Mesenchymal stem cell (in vitro differentiated cells and primary cell): Measurements from ENCODE around the gene SLC25A20.

Experiments used
- DNase-seq: peaks from one replicate; pipeline ENCODE4 v3.0.0-alpha.2; 2013
- H2AFZ ChIP-seq: one replicate; pipeline ENCODE4 v1.6.1; 2013; ENCODE audit warnings: low read depth, mild to moderate bottlenecking, control low read depth, inconsistent platforms, low read length, moderate library complexity
- H2AK5ac ChIP-seq: 2 replicates; pipeline ENCODE4 v1.6.1; 2013; ENCODE audit warnings: low read length, moderate library complexity, mild to moderate bottlenecking, inconsistent platforms; ENCODE audit not compliant: severe bottlenecking
- H2BK120ac ChIP-seq: one replicate; pipeline ENCODE4 v1.6.1; 2013; ENCODE audit warnings: low read depth, mild to moderate bottlenecking, inconsistent platforms, low read length, moderate library complexity
- H2BK12ac ChIP-seq, 2 experiments: one replicate each; pipeline ENCODE4 v1.6.1; 2013; ENCODE audit warnings: inconsistent platforms in 2 of 2, low read length in 2 of 2, mild to moderate bottlenecking in 2 of 2, moderate library complexity in 2 of 2, control low read depth in 1 of 2
- H2BK15ac ChIP-seq: one replicate; pipeline ENCODE4 v1.6.1; 2013; ENCODE audit warnings: mild to moderate bottlenecking, low read depth, inconsistent platforms; ENCODE audit not compliant: poor library complexity, severe bottlenecking
- H2BK5ac ChIP-seq: 2 replicates; pipeline ENCODE4 v1.6.1; 2013; ENCODE audit warnings: low read depth, mild to moderate bottlenecking, low read length, control low read depth, inconsistent platforms; ENCODE audit not compliant: poor library complexity, severe bottlenecking
- H3K14ac ChIP-seq, 2 experiments: one replicate each; pipeline ENCODE4 v1.6.1; 2013; ENCODE audit warnings: inconsistent platforms in 2 of 2, low read length in 2 of 2, control low read depth in 1 of 2, mild to moderate bottlenecking in 1 of 2, moderate library complexity in 1 of 2
- H3K18ac ChIP-seq, 2 experiments: one replicate each; pipeline ENCODE4 v1.6.1; 2013; ENCODE audit warnings: inconsistent platforms in 2 of 2, low read length in 2 of 2, control low read depth in 1 of 2, low read depth in 1 of 2, mild to moderate bottlenecking in 1 of 2
- H3K23ac ChIP-seq, 2 experiments: one replicate each; pipeline ENCODE4 v1.6.1; 2013; ENCODE audit warnings: inconsistent platforms in 2 of 2, low read length in 2 of 2, mild to moderate bottlenecking in 2 of 2, moderate library complexity in 2 of 2, control low read depth in 1 of 2
- H3K27ac ChIP-seq: 2 replicates; pipeline ENCODE4 v1.5.1; 2013; ENCODE audit warnings: mild to moderate bottlenecking, moderate library complexity, low read length, control low read depth, inconsistent platforms; ENCODE audit not compliant: poor library complexity, severe bottlenecking
- H3K27me3 ChIP-seq, 2 experiments: 2 replicates each; pipeline versions ENCODE4 v1.6.1 to v1.7.0; 2013; ENCODE audit warnings: low read length in 2 of 2, mild to moderate bottlenecking in 2 of 2, moderate library complexity in 2 of 2, control low read depth in 1 of 2, inconsistent platforms in 1 of 2; ENCODE audit not compliant: control insufficient read depth in 1 of 2, insufficient read depth in 1 of 2
- H3K36me3 ChIP-seq, 2 experiments: 2 replicates each; pipeline versions ENCODE4 v1.6.1 to v1.7.0; 2013; ENCODE audit warnings: low read length in 2 of 2, control low read depth in 1 of 2, inconsistent platforms in 1 of 2, low read depth in 1 of 2, mild to moderate bottlenecking in 1 of 2; ENCODE audit not compliant: insufficient read depth in 2 of 2, control insufficient read depth in 1 of 2
- H3K4ac ChIP-seq, 2 experiments: one replicate each; pipeline ENCODE4 v1.6.1; 2013; ENCODE audit warnings: inconsistent platforms in 2 of 2, low read length in 2 of 2, mild to moderate bottlenecking in 2 of 2, moderate library complexity in 2 of 2, control low read depth in 1 of 2, low read depth in 1 of 2
- H3K4me1 ChIP-seq: 2 replicates; pipeline ENCODE4 v1.6.1; 2013; ENCODE audit warnings: low read depth, low read length, control low read depth; ENCODE audit not compliant: control insufficient read depth, insufficient read depth
- H3K4me2 ChIP-seq: 2 replicates; pipeline ENCODE4 v1.6.1; 2013; ENCODE audit warnings: low read length, mild to moderate bottlenecking, inconsistent platforms; ENCODE audit not compliant: poor library complexity, severe bottlenecking
- H3K4me3 ChIP-seq, 2 experiments: 2 replicates each; pipeline versions ENCODE4 v1.5.1 to v1.7.0; 2013; ENCODE audit warnings: low read length in 2 of 2, mild to moderate bottlenecking in 2 of 2, control low read depth in 1 of 2, low read depth in 1 of 2; ENCODE audit not compliant: insufficient read depth in 1 of 2
- H3K79me1 ChIP-seq: replicated peaks from 2 replicates; pipeline ENCODE4 v1.6.1; 2013; ENCODE audit warnings: mild to moderate bottlenecking, control low read depth, low read length, inconsistent platforms; ENCODE audit not compliant: poor library complexity, severe bottlenecking
- H3K9ac ChIP-seq: 2 replicates; pipeline ENCODE4 v1.7.0; 2013; ENCODE audit warnings: mild to moderate bottlenecking, low read length, moderate library complexity
- H3K9me3 ChIP-seq: 2 replicates; pipeline ENCODE4 v1.7.0; 2013; ENCODE audit warnings: mild to moderate bottlenecking, low read length; ENCODE audit not compliant: control insufficient read depth
- H4K8ac ChIP-seq: one replicate; pipeline ENCODE4 v1.6.1; 2013; ENCODE audit warnings: inconsistent platforms, mild to moderate bottlenecking, low read length, moderate library complexity
- H4K91ac ChIP-seq: one replicate; pipeline ENCODE4 v1.6.1; 2013; ENCODE audit warnings: mild to moderate bottlenecking, low read length, inconsistent platforms
- WGBS: methylation state at CpG from one replicate; pipeline ENCODE4 v1.1.7; 2013; ENCODE audit warnings: mixed read lengths; 5-methylcytosine and 5-hydroxymethylcytosine counted together

The SLC25A20 gene

GRCh38 chr3:48877671-48878070, 21.0 kb downstream of the SLC25A20 start:
- Histone ChIP-seq H4K8ac (no peak overlapping the region), H3K79me1 (peaks cover 5% of the 10 kb centered on the region), H2BK120ac (no peak overlapping the region), H2BK5ac (no peak overlapping the region), H3K23ac (no peak overlapping the region), H2BK15ac (no peak overlapping the region), H3K14ac (no peak overlapping the region), H2BK12ac (no peak overlapping the region), H3K9ac (no peak overlapping the region), H3K18ac (no peak overlapping the region), H3K4me2 (no peak overlapping the region), H3K36me3 (peaks cover 4 to 18% of the 10 kb centered on the region in 2 experiments), H3K27me3 (no peaks in the 10 kb centered on the region), H3K4me3 (no peak overlapping the region), H3K4me1 (no peaks in the 10 kb centered on the region), H2AFZ (no peak overlapping the region), H3K27ac (no peak overlapping the region), H2AK5ac (no peak overlapping the region), H3K9me3 (no peaks in the 10 kb centered on the region), H4K91ac (no peak overlapping the region), H3K4ac (no peak overlapping the region)
- WGBS = 92% methylated on average over 8 of the region's 8 CpGs
- DNase-seq = no peak

DNA sequence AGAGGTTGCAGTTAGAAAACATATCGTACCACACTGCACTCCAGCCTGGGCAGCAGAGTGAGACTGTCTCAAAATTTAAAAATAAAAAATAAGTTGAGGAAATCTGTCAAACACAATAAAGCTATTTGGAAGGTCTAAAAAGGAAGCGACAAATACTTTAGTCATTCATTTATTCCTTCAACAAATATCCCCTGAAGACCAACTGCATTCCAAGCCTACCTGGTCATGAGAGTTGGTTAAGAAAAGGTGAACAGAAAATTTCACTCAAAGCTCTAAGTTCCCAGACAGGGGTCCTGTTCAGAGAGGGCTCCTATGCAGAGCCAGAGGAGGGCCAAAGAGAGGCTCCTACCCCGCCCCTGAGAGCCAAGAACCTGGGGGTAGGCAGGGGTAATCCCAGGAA, 35.6 kb downstream of the SLC25A20 start:
- Histone ChIP-seq H2AK5ac (no peak overlapping the region), H3K9ac (no peak overlapping the region), H3K27ac (no peak overlapping the region), H3K4me2 (no peak overlapping the region), H3K18ac (no peak overlapping the region), H4K8ac (no peak overlapping the region), H2BK15ac (no peak overlapping the region), H2BK12ac (no peak overlapping the region), H4K91ac (no peak overlapping the region), H3K4me1 (no peaks in the 10 kb centered on the region), H3K27me3 (no peaks in the 10 kb centered on the region), H3K9me3 (no peaks in the 10 kb centered on the region), H3K4me3 (no peak overlapping the region), H3K4ac (no peak overlapping the region), H3K79me1 (no peaks in the 10 kb centered on the region), H3K23ac (no peak overlapping the region), H2AFZ (no peak overlapping the region), H3K14ac (no peak overlapping the region), H2BK120ac (no peak overlapping the region), H2BK5ac (no peak overlapping the region), H3K36me3 (peaks cover 17 to 20% of the 10 kb centered on the region in 2 experiments)
- DNase-seq = no peak
- 59% methylated on average over 2 of the region's 3 CpGs for WGBS

DNA sequence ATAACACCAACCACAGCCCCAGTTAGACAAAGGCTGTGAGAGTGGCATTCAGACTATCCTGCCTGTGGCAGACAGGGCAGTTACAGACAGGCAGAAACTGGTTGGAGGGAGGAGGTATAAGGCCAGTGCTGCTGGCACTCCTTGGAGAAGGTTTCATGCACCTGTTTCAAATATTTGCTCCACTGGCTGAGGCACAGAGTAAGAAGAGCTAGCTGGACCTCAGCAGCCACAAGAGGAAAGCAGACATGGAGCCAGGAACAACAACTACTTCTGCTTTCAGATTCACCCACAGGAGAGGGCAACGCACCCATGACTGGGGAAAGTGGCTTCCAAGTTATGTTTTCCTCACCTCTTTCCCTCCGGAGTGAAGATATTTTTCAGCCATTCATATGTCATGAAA, 39.5 kb downstream of the SLC25A20 start:
- WGBS = 100% methylated on average over 2 of the region's 2 CpGs
- no peak overlapping the region for H3K9ac ChIP-seq
- no peak overlapping the region for H4K91ac ChIP-seq
- DNase-seq = no peak
- H2AFZ ChIP-seq = no peak overlapping the region
- H2BK120ac ChIP-seq = no peak overlapping the region
- H2BK12ac ChIP-seq = no peak overlapping the region
- H3K79me1 ChIP-seq = no peaks in the 10 kb centered on the region
- no peaks in the 10 kb centered on the region for H3K4me1 ChIP-seq
- no peak overlapping the region for H3K4me2 ChIP-seq
- no peak overlapping the region for H3K14ac ChIP-seq
- H2BK15ac ChIP-seq = no peak overlapping the region
- no peak overlapping the region for H3K18ac ChIP-seq
- H2BK5ac ChIP-seq = no peak overlapping the region
- H3K27ac ChIP-seq = no peak overlapping the region
- H4K8ac ChIP-seq = no peak overlapping the region
- peaks cover 18 to 31% of the 10 kb centered on the region in 2 experiments for H3K36me3 ChIP-seq
- H3K4ac ChIP-seq = no peak overlapping the region
- H3K9me3 ChIP-seq = no peaks in the 10 kb centered on the region
- no peak overlapping the region for H3K23ac ChIP-seq
- no peak overlapping the region for H2AK5ac ChIP-seq
- H3K27me3 ChIP-seq = no peaks in the 10 kb centered on the region
- no peak overlapping the region for H3K4me3 ChIP-seq

- Histone ChIP-seq H3K27me3 (no peaks in the 10 kb centered on the region), H3K9me3 (no peaks in the 10 kb centered on the region), H4K8ac (no peak overlapping the region), H4K91ac (no peak overlapping the region), H3K14ac (no peak overlapping the region), H3K36me3 (peaks cover 18 to 31% of the 10 kb centered on the region in 2 experiments), H3K27ac (no peak overlapping the region), H2AFZ (no peak overlapping the region), H2AK5ac (no peak overlapping the region), H2BK15ac (no peak overlapping the region), H3K4me2 (no peak overlapping the region), H3K9ac (no peak overlapping the region), H2BK5ac (no peak overlapping the region), H3K4me1 (no peaks in the 10 kb centered on the region), H3K23ac (no peak overlapping the region), H3K4me3 (no peak overlapping the region), H2BK120ac (no peak overlapping the region), H3K18ac (no peak overlapping the region), H3K4ac (no peak overlapping the region), H3K79me1 (no peaks in the 10 kb centered on the region), H2BK12ac (no peak overlapping the region)
- WGBS = 78% methylated on average over 2 of the region's 2 CpGs
- DNase-seq = no peak
These were observed 40.0 kb downstream of the SLC25A20 start for GRCh38 chr3:48858709-48859108.
